LNCaP clone FGC (cell line): ENCODE data around the gene SLC25A21.
A peak's percentile ranks its signal among the peaks of the same experiment; 100 is the strongest.

Source experiments
- DNase-seq: peaks from one replicate; pipeline ENCODE4 v3.0.0-alpha.2; 2011; ENCODE audit warnings: low read depth
- H3K4me3 ChIP-seq: 2 replicates; pipeline ENCODE4 v1.5.1; 2011; ENCODE audit warnings: mild to moderate bottlenecking, low read depth, low read length, control low read depth
- TF ChIP-seq, protein P1 (sequence below): IDR thresholded peaks from 2 replicates; pipeline ENCODE4 v1.5.1; 2012; ENCODE audit warnings: mild to moderate bottlenecking; ENCODE audit not compliant: control insufficient read depth, insufficient read depth; ENCODE audit errors: extremely low read depth

Gene SLC25A21

DNA sequence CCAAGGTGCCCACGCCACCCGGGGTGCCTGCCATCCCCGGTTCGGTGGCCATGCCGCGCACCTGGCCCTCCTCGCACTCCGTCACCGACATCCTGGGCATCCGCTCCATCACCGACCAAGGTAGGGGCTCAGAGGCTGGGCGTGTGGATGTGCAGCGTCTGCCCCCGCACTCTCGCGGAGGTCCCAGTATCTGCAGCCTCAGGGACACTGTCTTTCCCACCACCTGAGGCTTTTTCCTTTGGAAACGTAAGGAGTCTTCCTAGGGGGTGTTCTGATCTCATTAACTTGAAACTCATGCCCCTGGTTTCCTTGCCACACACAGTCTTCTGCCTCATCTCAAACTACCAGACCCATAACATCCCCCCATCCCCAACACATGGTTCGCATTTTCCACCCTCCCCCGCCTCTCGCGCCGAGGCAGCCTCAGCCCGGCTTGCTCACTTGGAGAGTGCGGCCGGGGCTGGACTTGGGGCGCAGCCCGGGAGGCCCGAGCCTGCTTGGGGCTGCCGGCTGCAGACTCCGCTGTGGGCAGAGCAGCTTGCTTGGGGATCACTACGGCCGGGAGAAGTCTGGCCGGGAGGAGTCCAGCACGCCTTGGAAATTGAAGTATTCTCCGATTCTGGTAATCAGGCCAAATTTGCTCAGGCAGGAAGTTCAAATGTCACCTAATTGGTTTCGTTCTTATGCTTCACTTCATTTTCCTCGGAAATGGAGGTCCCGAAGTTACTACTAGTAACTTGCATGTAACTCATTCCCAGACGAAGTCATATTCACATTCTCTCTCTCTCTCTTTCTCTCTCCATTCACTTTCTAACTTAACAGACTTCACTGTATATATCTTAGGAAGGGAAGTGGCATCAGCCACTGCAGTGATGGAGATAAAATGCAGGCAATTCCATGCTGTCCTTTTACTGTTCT is 508.7 kb downstream of the SLC25A21 start:
- H3K4me3 ChIP-seq = no peak overlapping the region
- no peak for DNase-seq

GRCh38 chr14:36662543-36663403 is 509.6 kb downstream of the SLC25A21 start:
- H3K4me3 ChIP-seq = peak overlapping the region; percentile 72
- DNase-seq = peak; percentile 40
- TF ChIP-seq, protein P1, sequence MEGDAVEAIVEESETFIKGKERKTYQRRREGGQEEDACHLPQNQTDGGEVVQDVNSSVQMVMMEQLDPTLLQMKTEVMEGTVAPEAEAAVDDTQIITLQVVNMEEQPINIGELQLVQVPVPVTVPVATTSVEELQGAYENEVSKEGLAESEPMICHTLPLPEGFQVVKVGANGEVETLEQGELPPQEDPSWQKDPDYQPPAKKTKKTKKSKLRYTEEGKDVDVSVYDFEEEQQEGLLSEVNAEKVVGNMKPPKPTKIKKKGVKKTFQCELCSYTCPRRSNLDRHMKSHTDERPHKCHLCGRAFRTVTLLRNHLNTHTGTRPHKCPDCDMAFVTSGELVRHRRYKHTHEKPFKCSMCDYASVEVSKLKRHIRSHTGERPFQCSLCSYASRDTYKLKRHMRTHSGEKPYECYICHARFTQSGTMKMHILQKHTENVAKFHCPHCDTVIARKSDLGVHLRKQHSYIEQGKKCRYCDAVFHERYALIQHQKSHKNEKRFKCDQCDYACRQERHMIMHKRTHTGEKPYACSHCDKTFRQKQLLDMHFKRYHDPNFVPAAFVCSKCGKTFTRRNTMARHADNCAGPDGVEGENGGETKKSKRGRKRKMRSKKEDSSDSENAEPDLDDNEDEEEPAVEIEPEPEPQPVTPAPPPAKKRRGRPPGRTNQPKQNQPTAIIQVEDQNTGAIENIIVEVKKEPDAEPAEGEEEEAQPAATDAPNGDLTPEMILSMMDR = no peak

More for the DNA sequence above, 508.7 kb downstream of the SLC25A21 start:
- TF ChIP-seq, protein P1 = no peak

DNA sequence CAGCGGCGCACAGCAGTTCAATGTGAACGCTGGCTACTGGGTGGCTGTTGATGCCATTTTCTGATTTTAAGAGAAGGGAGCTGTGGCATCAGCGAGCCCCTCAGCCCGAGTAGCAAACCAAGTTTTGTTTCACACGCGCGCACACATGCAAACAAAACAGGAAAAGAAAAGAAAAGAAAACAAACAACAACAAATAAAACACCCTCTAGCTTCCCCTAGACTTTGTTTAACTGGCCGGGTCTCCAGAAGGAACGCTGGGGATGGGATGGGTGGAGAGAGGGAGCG is 510.2 kb downstream of the SLC25A21 start:
- peak overlapping the region; percentile 72 for H3K4me3 ChIP-seq
- TF ChIP-seq, protein P1 = no peak
- DNase-seq = no peak

DNA sequence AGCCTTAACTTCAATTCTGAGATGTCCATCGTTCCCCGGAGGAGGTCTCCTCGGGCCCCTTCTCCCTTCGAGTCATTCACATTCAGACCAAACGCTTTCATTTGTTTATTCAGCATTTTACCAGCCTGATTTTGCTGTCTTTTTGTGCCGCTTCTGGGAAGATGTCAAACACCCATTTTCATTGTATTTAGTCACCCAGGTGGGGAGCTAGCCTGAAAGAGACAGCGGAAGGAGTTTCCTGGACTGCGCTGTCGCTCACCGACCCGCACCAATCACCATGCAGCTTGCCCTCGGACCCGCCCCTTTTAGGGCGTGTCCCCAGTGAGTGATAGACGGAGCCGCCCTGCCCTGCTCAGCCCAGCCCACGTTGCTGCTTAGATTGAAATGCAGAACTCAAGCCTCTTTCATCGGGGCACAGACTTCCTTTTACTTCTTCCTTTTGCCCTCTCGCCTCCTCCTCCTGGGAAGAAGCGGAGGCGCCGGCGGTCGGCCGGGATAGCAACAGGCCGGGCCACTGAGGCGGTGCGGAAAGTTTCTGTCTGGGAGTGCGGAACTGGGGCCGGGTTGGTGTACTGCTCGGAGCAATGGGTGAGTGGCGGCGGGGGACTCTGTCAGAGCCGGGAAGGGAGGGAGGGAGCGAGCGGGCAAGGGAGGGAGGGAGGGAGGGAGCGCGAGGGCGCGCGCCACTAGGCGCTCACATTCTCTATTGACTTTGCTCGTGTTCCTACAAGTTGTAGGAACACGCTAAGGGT is 510.7 kb downstream of the SLC25A21 start, which contains the start of gene PAX9:
Gene PAX9, plus strand, starts transcription at position 355 of the 752 bp plus-strand sequence. Its CDS starts 230 bp downstream, at position 585.
- TF ChIP-seq, protein P1 = no peak
- DNase-seq = peak; percentile 82
- peak within 1 kb of the TSS; percentile 72 for H3K4me3 ChIP-seq

- DNase-seq = no peak
- TF ChIP-seq, protein P1 = no peak
- peak overlapping the region; percentile 72 for H3K4me3 ChIP-seq
Measured at GRCh38 chr14:36660736-36661505, 511.5 kb downstream of the SLC25A21 start.
